ENCODE results near the gene CLHC1.
A peak's percentile ranks its signal among the peaks of the same experiment; 100 is the strongest.
"Not testable (repeated sequence)": the region's sequence is repeated elsewhere in the genome, so short reads cannot be mapped to it uniquely, and the experiment has no call there.

CLHC1 gene

DNA sequence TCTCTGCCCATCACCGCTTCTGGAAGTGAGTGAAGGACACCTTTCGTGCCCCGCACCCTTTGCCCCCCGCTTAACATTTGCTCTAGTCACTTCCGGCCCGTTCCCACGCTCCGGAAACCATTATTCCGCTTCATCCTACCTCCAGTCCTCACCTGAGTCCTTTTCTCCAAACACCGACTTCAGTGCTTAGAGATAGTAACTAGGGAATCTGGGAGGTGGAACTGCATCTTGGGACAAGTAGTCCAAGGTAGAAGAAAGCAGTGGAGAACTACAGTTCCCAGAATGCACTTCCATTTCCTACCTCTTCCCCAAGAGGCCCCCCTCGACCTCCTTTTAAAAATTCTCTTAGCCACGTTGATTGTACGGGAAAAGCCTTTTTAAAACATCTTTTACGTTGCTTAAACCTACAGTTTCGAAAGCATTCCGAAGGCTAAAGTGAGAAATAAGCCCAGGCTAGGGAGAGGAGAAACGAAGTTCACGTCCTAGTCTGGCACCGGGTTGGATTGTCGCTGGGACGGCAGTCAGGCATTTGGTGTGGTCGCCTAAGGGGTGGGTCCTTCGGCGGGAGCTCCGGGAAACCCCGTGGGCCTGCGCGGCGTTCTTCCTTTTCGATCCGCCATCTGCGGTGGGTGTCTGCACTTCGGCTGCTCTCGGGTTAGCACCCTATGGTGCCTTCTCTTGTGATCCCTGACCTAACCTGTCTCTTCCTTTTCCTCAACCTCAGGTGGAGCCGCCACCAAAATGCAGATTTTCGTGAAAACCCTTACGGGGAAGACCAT, at the start of gene CLHC1, which contains the start of gene RPS27A:
TSS of gene CLHC1 (minus strand) at position 210 of the 779 bp plus-strand sequence. CDS start 9,882 bp downstream, outside the sequence.
TSS of gene RPS27A (plus strand) at position 605 of the 779 bp plus-strand sequence. CDS start at position 742, 137 bp downstream.
- peak; percentile 95 for DNase-seq

GRCh38 chr2:55280851-55281546, 48.9 kb upstream of the CLHC1 start:
- not testable (repeated sequence) for DNase-seq

GRCh38 chr2:55279859-55280424, 47.8 kb upstream of the CLHC1 start:
- not testable (repeated sequence) for DNase-seq

- not testable (repeated sequence) for DNase-seq
Observed at GRCh38 chr2:55279214-55279835, 47.2 kb upstream of the CLHC1 start.

DNA sequence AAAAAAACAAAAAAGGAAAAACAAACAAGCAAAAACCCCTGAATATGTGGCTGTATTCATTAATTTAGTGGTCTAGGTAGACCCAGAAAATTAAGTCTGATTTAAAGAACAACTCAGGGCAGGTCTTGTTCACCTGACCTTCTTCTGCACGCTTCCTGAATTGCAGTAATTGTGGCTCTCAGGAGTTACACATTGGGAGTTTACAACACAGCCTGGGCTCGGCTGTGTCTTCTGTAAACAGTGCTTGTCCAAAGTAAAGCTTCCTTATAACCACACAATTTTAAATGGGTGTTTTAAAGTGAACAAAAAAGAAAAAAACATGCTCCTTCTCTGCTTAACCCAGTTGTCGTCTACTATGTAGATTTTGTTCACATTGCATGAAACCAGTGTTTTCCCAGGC, 45.2 kb upstream of the CLHC1 start:
- no peak for DNase-seq

DNA sequence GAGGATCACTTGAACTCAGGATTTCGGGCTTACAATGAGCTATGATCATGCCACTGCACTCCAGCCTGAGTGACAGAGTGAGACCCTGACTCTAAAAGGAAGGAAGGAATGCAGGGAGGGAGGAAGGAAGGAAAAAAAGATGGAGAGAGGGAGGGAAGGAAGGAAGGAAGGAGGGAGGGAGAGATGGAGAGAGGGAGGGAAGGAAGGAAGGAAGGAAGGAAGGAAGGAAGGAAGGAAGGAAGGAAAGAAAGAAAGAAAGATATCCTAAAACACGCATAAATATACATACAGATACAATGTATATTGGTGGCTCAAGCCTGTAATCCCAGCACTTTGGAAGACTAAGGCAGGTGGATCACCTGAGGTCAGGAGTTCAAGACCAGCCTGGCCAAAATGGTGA, 42.3 kb upstream of the CLHC1 start:
- not testable (repeated sequence) for DNase-seq

DNA sequence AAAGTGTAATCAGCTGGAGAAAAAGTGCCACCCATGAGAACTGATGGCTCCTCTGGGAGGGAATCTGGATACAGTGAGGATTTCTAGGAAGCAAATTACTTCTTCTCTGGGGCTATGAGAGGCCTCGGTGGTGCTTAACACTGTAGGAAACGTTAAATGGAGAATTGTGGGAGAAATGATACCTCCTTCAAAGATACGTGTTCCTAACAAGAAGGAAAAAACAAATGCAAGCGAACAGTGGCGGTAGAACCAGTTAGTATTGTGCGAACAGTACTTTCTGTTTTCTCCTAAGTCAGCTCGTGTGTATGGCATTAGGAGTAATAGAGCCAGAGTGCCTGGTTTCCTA, 37.5 kb upstream of the CLHC1 start:
- DNase-seq = no peak

- DNase-seq = peak; percentile 97
Observed at GRCh38 chr2:55268907-55269644, 37.0 kb upstream of the CLHC1 start, which contains the start of gene MTIF2. Gene MTIF2, minus strand, starts transcription at chr2:55269231. Its CDS starts 5,373 bp downstream, at chr2:55263858.

DNA sequence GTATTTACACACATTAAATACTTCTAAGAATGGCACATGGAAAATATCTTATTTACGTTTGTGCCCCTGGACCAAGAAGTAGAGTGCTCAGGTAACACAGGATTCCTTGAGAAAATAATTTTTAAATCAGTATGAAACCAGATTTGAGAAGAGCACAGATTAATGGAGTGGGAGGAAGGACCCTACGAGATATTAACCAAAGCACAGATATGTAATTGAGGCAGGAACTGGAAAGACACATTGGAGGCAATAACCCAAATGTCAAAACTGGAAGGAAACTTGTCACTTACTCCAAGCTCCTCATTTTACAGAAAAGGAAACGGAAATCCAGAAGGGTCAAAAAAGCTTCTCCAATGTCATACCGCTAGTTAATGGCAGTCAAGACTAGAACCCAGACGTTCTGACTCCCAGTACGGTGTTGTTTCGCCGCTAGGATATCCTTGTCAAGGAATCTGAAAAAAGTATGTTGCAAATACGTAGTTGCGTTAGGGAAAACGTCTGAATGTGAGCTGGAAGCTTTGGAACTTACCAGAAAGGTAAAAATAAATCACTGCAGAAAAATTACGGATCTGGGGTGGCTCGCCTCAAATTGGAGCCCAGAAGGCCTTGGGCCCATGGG, 36.3 kb upstream of the CLHC1 start:
- no peak for DNase-seq

- not testable (repeated sequence) for DNase-seq
Observed at GRCh38 chr2:55259586-55259985, 27.5 kb upstream of the CLHC1 start.

- DNase-seq = no peak
Observed at GRCh38 chr2:55252832-55253231, 20.7 kb upstream of the CLHC1 start.

GRCh38 chr2:55247025-55247424, 14.9 kb upstream of the CLHC1 start:
- no peak for DNase-seq

DNA sequence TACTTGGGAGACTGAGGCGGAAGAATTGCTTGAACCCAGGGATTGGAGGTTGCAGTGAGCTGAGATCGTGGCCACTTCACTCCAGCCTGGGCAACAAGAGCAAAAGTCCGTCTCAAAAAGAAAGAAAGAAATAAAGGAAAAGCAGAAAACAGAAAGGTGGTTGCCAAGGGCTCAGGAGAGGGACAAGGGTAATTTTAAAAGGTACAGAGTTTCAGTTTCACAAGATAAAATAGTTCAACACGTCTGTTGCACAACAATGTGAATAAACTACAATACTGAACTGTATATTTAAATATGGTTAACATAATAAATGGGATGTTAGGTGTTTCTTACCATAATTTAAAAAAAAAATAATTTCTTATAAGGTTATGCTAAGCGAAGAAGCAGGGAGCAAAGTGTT, 13.3 kb upstream of the CLHC1 start:
- no peak for DNase-seq

DNA sequence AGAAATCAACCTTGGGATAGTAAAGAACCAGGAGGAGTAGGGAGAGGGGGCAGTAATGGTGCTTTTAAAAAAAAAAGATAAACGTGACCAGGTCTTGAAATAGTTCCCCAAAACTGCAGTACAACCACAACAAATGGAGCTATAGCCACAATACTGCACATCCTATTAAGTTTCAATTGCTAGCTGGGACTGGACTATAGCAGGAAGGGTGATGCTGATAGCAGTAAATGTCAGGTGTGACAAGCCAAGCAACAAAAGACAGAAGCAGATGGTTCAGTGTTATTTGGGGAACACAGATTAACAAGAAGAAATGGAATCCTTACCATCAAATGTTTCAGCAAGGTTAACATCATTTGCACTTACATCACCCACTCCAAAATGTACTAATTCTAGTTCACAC, 10.5 kb upstream of the CLHC1 start:
- DNase-seq = no peak

DNA sequence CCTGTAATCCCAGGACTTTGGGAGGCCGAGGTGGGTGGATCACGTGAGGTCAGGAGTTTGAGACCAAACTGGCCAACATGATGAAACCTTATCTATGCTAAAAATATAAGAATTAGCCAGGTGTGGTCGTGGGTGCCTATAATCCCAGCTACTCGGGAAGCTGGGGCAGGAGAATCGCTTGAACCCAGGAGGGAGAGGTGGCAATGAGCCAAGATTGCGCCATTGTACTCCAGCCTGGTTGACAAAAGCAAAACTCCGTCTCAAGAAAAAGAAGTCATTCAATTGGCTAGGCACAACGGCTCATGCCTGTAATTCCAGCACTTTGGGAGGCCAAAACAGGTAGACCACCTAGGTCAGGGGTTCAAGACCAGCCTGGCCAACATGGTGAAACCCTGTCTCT, 9.5 kb upstream of the CLHC1 start:
- not testable (repeated sequence) for DNase-seq

- DNase-seq = no peak
Observed at GRCh38 chr2:55239656-55240222, 7.6 kb upstream of the CLHC1 start.

DNA sequence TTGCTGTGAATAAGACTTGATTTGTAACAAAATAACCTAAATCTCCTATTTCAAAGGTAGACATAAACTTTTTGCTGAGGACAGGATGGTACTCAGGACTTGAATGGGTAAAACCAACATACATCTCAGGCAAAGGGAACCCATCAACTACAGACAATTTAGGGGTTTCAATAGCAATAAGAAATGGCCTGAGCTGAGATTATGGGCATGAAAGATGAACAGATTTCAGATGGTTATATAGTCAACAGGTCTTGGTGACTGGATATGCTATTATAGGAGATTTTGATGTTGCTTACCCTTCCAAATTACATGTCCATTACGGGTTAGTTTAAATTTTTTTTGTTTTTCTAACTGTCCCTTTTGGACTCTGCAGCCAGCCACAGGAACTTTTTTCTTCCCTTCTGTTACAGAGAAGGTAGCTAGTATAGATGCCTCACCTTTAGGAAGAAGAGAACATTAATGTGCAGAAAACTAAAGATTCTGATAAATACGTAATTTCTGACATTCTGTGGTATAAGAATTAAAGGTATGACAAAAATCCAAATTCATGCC, 5.0 kb upstream of the CLHC1 start:
- DNase-seq = no peak

- no peak for DNase-seq
Observed at GRCh38 chr2:55235724-55236538, 3.8 kb upstream of the CLHC1 start.

GRCh38 chr2:55233658-55233940, 1.5 kb upstream of the CLHC1 start:
- no peak for DNase-seq

DNA sequence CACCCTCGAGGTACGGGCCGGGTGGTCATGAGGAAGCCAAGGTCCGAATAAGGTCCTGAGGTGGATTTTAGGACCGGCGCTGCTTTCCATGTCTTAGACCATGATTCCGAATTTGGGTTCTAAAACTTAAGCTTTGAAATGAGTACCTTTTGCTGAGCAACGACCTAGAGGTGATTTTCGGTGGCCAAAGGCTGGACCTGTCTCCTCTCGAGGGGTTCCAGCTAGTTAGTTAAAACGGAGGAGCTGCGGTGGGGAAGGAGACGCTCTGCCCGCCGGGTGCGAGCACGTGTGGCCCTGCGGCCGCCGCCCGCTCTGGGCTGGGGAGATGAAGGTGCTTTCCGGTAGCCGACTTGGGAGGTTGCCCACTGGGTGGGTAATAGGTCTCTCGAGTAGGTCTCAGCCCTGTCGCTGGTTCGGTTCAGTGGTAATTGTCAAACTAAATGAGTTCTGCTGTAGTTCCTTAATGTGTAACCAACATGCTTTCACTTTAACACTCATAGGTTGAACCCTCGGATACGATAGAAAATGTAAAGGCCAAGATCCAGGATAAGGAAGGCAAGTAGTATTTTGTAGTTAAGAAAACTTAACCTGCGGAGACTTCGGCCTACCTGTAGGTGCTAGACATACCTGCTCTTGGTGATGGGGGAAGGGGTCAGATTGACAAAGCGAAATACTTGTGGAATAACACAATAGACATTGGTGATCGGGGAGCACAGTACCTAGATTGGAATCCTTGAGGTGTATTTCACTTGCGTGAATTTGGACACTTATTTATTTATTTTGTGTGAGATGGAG, 967 bp upstream of the CLHC1 start:
- DNase-seq = peak; percentile 56

Measured in right hindlimb (tissue), 1 donor.